HCT116 (cell line): ENCODE results near the gene STAM. TPM values are rescaled to one million over a fixed set of nuclear protein-coding genes. Genes with fewer than 3 reads are reported as not detected.
A peak's percentile ranks its signal among the peaks of the same experiment; 100 is the strongest.

Experiments
- ATAC-seq: fragments of 200-7000 bp; cut with Tn5 transposase; 2 replicates; pipeline ENCODE4 v1.9.1; 2020; ENCODE audit warnings: mild to moderate bottlenecking, moderate library complexity
- BruUV-seq: library from RNA; stranded (reverse); fragments of 400-500 nt; replicated peaks from 2 replicates; lab custom pipeline; 2021; lab: Mats Ljungman, UMichigan
- CTCF ChIA-PET: fragments of 300-600 bp; sonication (Branson Sonifier 250); formaldehyde crosslinking; loops from one replicate; lab custom pipeline; 2021; ENCODE audit warnings: antibody characterized with exemption; lab: Charles Lee
- POLR2A ChIA-PET: fragments of 300-600, 350-600 bp; sonication (Branson Sonifier 250); formaldehyde crosslinking; loops from one replicate; lab custom pipeline; 2021; ENCODE audit warnings: antibody characterized with exemption; lab: Charles Lee
- RAD21 ChIA-PET, 2 experiments: fragments of 300-600 bp; sonication (Branson Sonifier 250); formaldehyde crosslinking; loops; one replicate each; lab custom pipeline; 2023; ENCODE audit warnings: low total read pairs in 2 of 2; ENCODE audit not compliant: uncharacterized antibody in 2 of 2, unreplicated experiment in 2 of 2, low non-redundant PET in 1 of 2; lab: Charles Lee
- DNase-seq: peaks from one replicate; pipeline ENCODE4 v3.0.0-alpha.2; 2010; ENCODE audit warnings: low read depth, low spot score
- H2AFZ ChIP-seq: fragments of 200-600 bp; shearing (Covaris generic), sonication (generic); 2 replicates; pipeline ENCODE4 v1.6.1; 2017; ENCODE audit warnings: low read depth, mixed run types, mixed read lengths, antibody characterized with exemption, low read length; ENCODE audit not compliant: poor library complexity, severe bottlenecking
- H3K27ac ChIP-seq: 2 replicates; pipeline ENCODE4 v1.5.1; 2012; ENCODE audit warnings: low read depth, low read length
- H3K27me3 ChIP-seq: fragments of 200-600 bp; sonication (generic); 2 replicates; pipeline ENCODE4 v1.6.1; 2016; ENCODE audit warnings: mixed run types, low read length, mixed read lengths; ENCODE audit not compliant: insufficient read depth
- H3K36me3 ChIP-seq, 2 experiments: fragments of 200-500 bp in 1 of 2; fragments of 200-600 bp in 1 of 2; sonication (Bioruptor generic) in 1 of 2; sonication (generic) in 1 of 2; 2 replicates each; pipeline versions ENCODE4 v1.5.1 to v1.6.1; 2014 to 2016; ENCODE audit warnings: low read length in 2 of 2, inconsistent platforms in 1 of 2, mixed read lengths in 1 of 2, mixed run types in 1 of 2; ENCODE audit not compliant: insufficient read depth in 2 of 2, control insufficient read depth in 1 of 2
- H3K4me1 ChIP-seq, 2 experiments: fragments of 200-600 bp in 1 of 2; sonication (generic) in 1 of 2; 2 replicates each; pipeline versions ENCODE4 v1.5.1 to v1.6.1; 2012 to 2017; ENCODE audit warnings: low read length in 2 of 2, inconsistent platforms in 1 of 2, mild to moderate bottlenecking in 1 of 2, mixed read lengths in 1 of 2, mixed run types in 1 of 2, moderate library complexity in 1 of 2; ENCODE audit not compliant: insufficient read depth in 2 of 2, control insufficient read depth in 1 of 2
- H3K4me2 ChIP-seq: fragments of 200-600 bp; sonication (generic); 2 replicates; pipeline ENCODE4 v1.6.1; 2017; ENCODE audit warnings: mixed run types, low read length, mixed read lengths
- H3K4me3 ChIP-seq, 2 experiments: fragments of 200-600 bp in 1 of 2; sonication (generic) in 1 of 2; replicated peaks in 1 of 2; 2 replicates each; pipeline ENCODE4 v1.5.1; 2011 to 2016; ENCODE audit warnings: low read length in 2 of 2, control low read depth in 1 of 2, low read depth in 1 of 2, mild to moderate bottlenecking in 1 of 2, mixed read lengths in 1 of 2, mixed run types in 1 of 2
- H3K79me2 ChIP-seq: fragments of 200-600 bp; sonication (generic); 2 replicates; pipeline ENCODE4 v1.6.1; 2017; ENCODE audit warnings: mild to moderate bottlenecking, mixed run types, low read length, moderate library complexity, mixed read lengths; ENCODE audit not compliant: insufficient read depth
- H3K9ac ChIP-seq: fragments of 200-600 bp; sonication (generic); 2 replicates; pipeline ENCODE4 v1.6.1; 2016; ENCODE audit warnings: low read length, mixed read lengths
- H3K9me2 ChIP-seq: fragments of 200-600 bp; sonication (generic), shearing (Covaris generic); 2 replicates; pipeline ENCODE4 v1.6.1; 2017; ENCODE audit warnings: mixed run types, mild to moderate bottlenecking, moderate library complexity; ENCODE audit not compliant: insufficient read depth
- H3K9me3 ChIP-seq, 2 experiments: fragments of 200-500 bp in 1 of 2; fragments of 200-600 bp in 1 of 2; sonication (Bioruptor generic) in 1 of 2; sonication (generic) in 1 of 2; 2 replicates each; pipeline ENCODE4 v1.6.1; 2014 to 2017; ENCODE audit warnings: low read length in 2 of 2, mixed read lengths in 2 of 2, inconsistent platforms in 1 of 2, low read depth in 1 of 2, mild to moderate bottlenecking in 1 of 2, mixed run types in 1 of 2, moderate library complexity in 1 of 2; ENCODE audit not compliant: control insufficient read depth in 1 of 2, insufficient read depth in 1 of 2
- H4K20me1 ChIP-seq: fragments of 200-600 bp; sonication (generic), shearing (Covaris generic); 2 replicates; pipeline ENCODE4 v1.6.1; 2017; ENCODE audit warnings: mixed run types, mild to moderate bottlenecking, moderate library complexity; ENCODE audit not compliant: insufficient read depth
- CBX3 ChIP-seq: IDR thresholded peaks from 2 replicates; pipeline ENCODE4 v1.6.1; 2012; ENCODE audit warnings: low read depth
- FOSL1 ChIP-seq: IDR thresholded peaks from 2 replicates; pipeline ENCODE4 v1.6.1; 2012; ENCODE audit warnings: low read depth
- JUND ChIP-seq: IDR thresholded peaks from 2 replicates; pipeline ENCODE4 v1.6.1; 2012
- POLR2AphosphoS5 ChIP-seq: IDR thresholded peaks from 2 replicates; pipeline ENCODE4 v1.6.1; 2011; ENCODE audit warnings: mild to moderate bottlenecking, low read depth, low read length, moderate library complexity
- SIN3A ChIP-seq: IDR thresholded peaks from 2 replicates; pipeline ENCODE4 v1.6.1; 2012; ENCODE audit warnings: low read depth
- SRF ChIP-seq: IDR thresholded peaks from 2 replicates; pipeline ENCODE4 v1.6.1; 2012; ENCODE audit warnings: low read depth
- TCF7L2 ChIP-seq: IDR thresholded peaks from 2 replicates; pipeline ENCODE4 v1.7.0; 2011; ENCODE audit warnings: borderline replicate concordance, inconsistent platforms; ENCODE audit not compliant: insufficient read depth, insufficient read length; ENCODE audit errors: extremely low read depth
- intact Hi-C: fragments of 100-400 bp; cut with micrococcal nuclease; formaldehyde crosslinking; loops from 2 replicates; pipeline ENCODE4 v1.10.0; 2022
- total RNA-seq: library from RNA; stranded (reverse); gene quantifications from one replicate; pipeline ENCODE4 v1.2.1, GENCODE V29; 2021; ENCODE audit not compliant: unreplicated experiment
- TF ChIP-seq, protein P1 (sequence below): IDR thresholded peaks from 2 replicates; pipeline ENCODE4 v1.6.1; 2012

Gene STAM
- total RNA-seq, 1 experiment from 2014 or later = 23.0 TPM

DNA sequence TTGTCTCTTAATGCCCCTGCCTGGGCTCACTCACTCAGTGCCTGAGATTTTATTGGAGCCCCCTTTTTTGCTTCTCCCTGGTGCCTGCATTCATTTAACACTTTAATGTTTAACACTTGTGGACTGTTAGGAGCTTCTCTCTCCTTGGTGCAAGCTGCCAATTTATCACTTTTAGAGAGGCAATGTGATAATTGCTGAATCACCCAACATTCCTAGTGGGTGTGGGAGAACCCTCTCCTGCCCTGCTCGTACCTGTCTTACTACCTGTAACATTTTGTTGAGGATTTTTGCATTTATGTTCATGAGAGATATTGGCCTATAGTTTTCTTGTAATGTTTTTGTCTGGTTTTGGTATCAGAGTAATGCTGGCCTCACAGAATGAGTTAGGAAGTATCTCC, 13.2 kb downstream of the STAM start:
- peak; percentile 20 for ATAC-seq
- CTCF ChIA-PET = no interaction called here
- peak overlapping the region; percentile 19 to 49 for H3K4me3 ChIP-seq
- H2AFZ ChIP-seq = no peak overlapping the region
- intact Hi-C loops = no loop called here
- no peaks in the 10 kb centered on the region for H4K20me1 ChIP-seq
- DNase-seq = no peak
- H3K4me1 ChIP-seq = peaks cover 42 to 56% of the 10 kb centered on the region in 2 experiments
- H3K79me2 ChIP-seq = peaks cover 84% of the 10 kb centered on the region
- no TSS peak for BruUV-seq
- H3K27ac ChIP-seq = peak overlapping the region; percentile 93
- peak overlapping the region; percentile 37 for H3K9ac ChIP-seq
- H3K27me3 ChIP-seq = no peaks in the 10 kb centered on the region
- H3K36me3 ChIP-seq = peaks cover 0 to 11% of the 10 kb centered on the region in 2 experiments; a peak in 1 of 4 replicates
- RAD21 ChIA-PET = no interaction called here
- H3K4me2 ChIP-seq = peak overlapping the region; percentile 73
- no peaks in the 10 kb centered on the region for H3K9me2 ChIP-seq
- POLR2A ChIA-PET = no interaction called here
- TF ChIP-seq SIN3A (no peak), JUND (no peak), POLR2AphosphoS5 (no peak), CBX3 (0 out of 2 replicates have a peak, but pooled peaks have one; percentile 14), FOSL1 (no peak), TCF7L2 (no peak)
- TF ChIP-seq, protein P1, sequence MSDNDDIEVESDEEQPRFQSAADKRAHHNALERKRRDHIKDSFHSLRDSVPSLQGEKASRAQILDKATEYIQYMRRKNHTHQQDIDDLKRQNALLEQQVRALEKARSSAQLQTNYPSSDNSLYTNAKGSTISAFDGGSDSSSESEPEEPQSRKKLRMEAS = no peak
- H3K9me3 ChIP-seq = peaks cover 0 to 8% of the 10 kb centered on the region in 2 experiments; a peak in 1 of 4 replicates

DNA sequence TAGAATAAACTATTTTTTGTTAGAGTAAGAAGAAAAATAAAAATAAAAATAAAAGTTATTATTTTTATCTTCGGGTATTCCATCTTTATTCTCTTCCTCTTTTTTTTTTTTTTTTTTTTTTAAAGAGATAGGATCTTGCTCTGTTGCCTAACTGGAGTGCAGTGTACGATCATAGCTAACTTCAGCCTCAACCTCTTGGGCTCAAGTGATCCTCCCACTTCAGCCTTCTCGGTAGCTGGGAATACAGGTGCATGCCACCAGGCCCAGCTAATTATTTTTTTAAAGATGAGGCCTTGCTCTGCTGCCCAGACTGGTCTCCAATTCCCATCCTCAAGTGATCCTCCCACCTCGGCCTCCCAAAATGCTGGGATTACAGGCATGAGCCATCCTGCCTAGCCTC, 15.4 kb downstream of the STAM start:
- Histone ChIP-seq H3K79me2 (peaks cover 83% of the 10 kb centered on the region), H3K36me3 (no peaks in the 10 kb centered on the region), H3K9me2 (no peaks in the 10 kb centered on the region), H3K9me3 (no peaks in the 10 kb centered on the region), H2AFZ (no peak overlapping the region), H3K27me3 (no peaks in the 10 kb centered on the region), H4K20me1 (no peaks in the 10 kb centered on the region), H3K9ac (no peak overlapping the region), H3K4me2 (no peak overlapping the region), H3K4me1 (peaks cover 41 to 46% of the 10 kb centered on the region in 2 experiments), H3K4me3 (no peak overlapping the region), H3K27ac (no peak overlapping the region)
- BruUV-seq = no TSS peak
- ChIA-PET POLR2A (no interaction called here), CTCF (no interaction called here), RAD21 (no interaction called here)
- intact Hi-C loops = no loop called here
- no peak for ATAC-seq
- DNase-seq = no peak
- no peak for TF ChIP-seq SRF
